GM23338 (cell line): Measurements from ENCODE around the gene MYL1. TPM values are rescaled to one million over a fixed set of nuclear protein-coding genes. Genes with fewer than 3 reads are reported as not detected.

ENCODE experiments used
- ATAC-seq: fragments of 200-7000 bp; cut with Tn5 transposase; 3 replicates; pipeline ENCODE4 v1.9.1; 2020
- DNase-seq: peaks from one replicate; pipeline ENCODE4 v3.0.0-alpha.2; 2015; ENCODE audit warnings: low spot score
- H2AFZ ChIP-seq: fragments of 200-600 bp; sonication (generic); 2 replicates; pipeline ENCODE4 v1.8.0; 2016; ENCODE audit warnings: antibody characterized with exemption, mild to moderate bottlenecking, moderate library complexity
- H3F3A ChIP-seq: fragments of 200-600 bp; sonication (generic); replicated peaks from 2 replicates; pipeline ENCODE4 v1.8.0; 2017; ENCODE audit warnings: antibody characterized with exemption, mixed run types, low read depth
- H3K27ac ChIP-seq: fragments of 200-600 bp; sonication (generic); 2 replicates; pipeline ENCODE4 v1.6.1; 2016; ENCODE audit warnings: low read depth
- H3K27me3 ChIP-seq: fragments of 200-600 bp; sonication (generic); 2 replicates; pipeline ENCODE4 v1.8.0; 2016; ENCODE audit warnings: mild to moderate bottlenecking, mixed run types, moderate library complexity; ENCODE audit not compliant: insufficient read depth
- H3K36me3 ChIP-seq: fragments of 200-600 bp; sonication (generic); 2 replicates; pipeline ENCODE4 v1.8.0; 2016; ENCODE audit warnings: mild to moderate bottlenecking; ENCODE audit not compliant: insufficient read depth
- H3K4me1 ChIP-seq: fragments of 200-600 bp; sonication (generic); 2 replicates; pipeline ENCODE4 v1.8.0; 2016; ENCODE audit warnings: mild to moderate bottlenecking, moderate library complexity; ENCODE audit not compliant: insufficient read depth
- H3K4me2 ChIP-seq: fragments of 200-600 bp; sonication (generic); 2 replicates; pipeline ENCODE4 v1.7.1; 2017; ENCODE audit warnings: mixed run types
- H3K4me3 ChIP-seq: fragments of 200-600 bp; sonication (generic); 2 replicates; pipeline ENCODE4 v1.6.1; 2016; ENCODE audit warnings: mixed run types
- H3K79me2 ChIP-seq: fragments of 200-600 bp; sonication (generic); replicated peaks from 2 replicates; pipeline ENCODE4 v1.8.0; 2017; ENCODE audit warnings: mild to moderate bottlenecking; ENCODE audit not compliant: insufficient read depth
- H3K9me2 ChIP-seq: fragments of 200-600 bp; sonication (generic); 2 replicates; pipeline ENCODE4 v1.8.0; 2017; ENCODE audit not compliant: insufficient read depth
- H4K20me1 ChIP-seq: fragments of 200-600 bp; sonication (generic); replicated peaks from 2 replicates; pipeline ENCODE4 v1.8.0; 2017; ENCODE audit warnings: mild to moderate bottlenecking; ENCODE audit not compliant: insufficient read depth
- H3K27ac Mint-ChIP-seq: 2 replicates; pipeline ENCODE4 v1.8.0; 2020; ENCODE audit warnings: inconsistent platforms, mild to moderate bottlenecking, moderate library complexity, mixed read lengths
- H3K27me3 Mint-ChIP-seq: 3 replicates; pipeline ENCODE4 v1.8.0; 2022; ENCODE audit warnings: low read depth, mild to moderate bottlenecking, moderate library complexity, mixed read lengths, inconsistent platforms; ENCODE audit not compliant: insufficient read depth, poor library complexity
- H3K36me3 Mint-ChIP-seq: 3 replicates; pipeline ENCODE4 v1.8.0; 2021; ENCODE audit warnings: low read depth, mild to moderate bottlenecking, inconsistent platforms, moderate library complexity, mixed read lengths
- H3K4me1 Mint-ChIP-seq: 3 replicates; pipeline ENCODE4 v1.8.0; 2020; ENCODE audit warnings: mild to moderate bottlenecking, inconsistent platforms, mixed read lengths
- H3K4me3 Mint-ChIP-seq: 3 replicates; pipeline ENCODE4 v1.8.0; 2021; ENCODE audit warnings: moderate library complexity, mild to moderate bottlenecking, inconsistent platforms, mixed read lengths
- H3K9me3 Mint-ChIP-seq: 3 replicates; pipeline ENCODE4 v1.8.0; 2020; ENCODE audit warnings: moderate library complexity, mild to moderate bottlenecking, inconsistent platforms, mixed read lengths
- CREB1 ChIP-seq: fragments of 250-450 bp; sonication (Bioruptor Pico); IDR thresholded peaks from 2 replicates; pipeline ENCODE4 v1.5.0; 2020; ENCODE audit warnings: low read depth, mild to moderate bottlenecking, moderate library complexity
- CTCF ChIP-seq, 2 experiments: fragments of 200-600 bp in 1 of 2; sonication (generic) in 1 of 2; conservative IDR thresholded peaks; 2 replicates each; pipeline versions ENCODE4 v1.5.1 to v1.6.1; 2016 to 2017; ENCODE audit warnings: antibody characterized with exemption in 2 of 2, low read depth in 2 of 2, mild to moderate bottlenecking in 2 of 2, moderate library complexity in 1 of 2
- ETS1 ChIP-seq: IDR thresholded peaks from 2 replicates; pipeline ENCODE4 v1.6.1; 2016; ENCODE audit warnings: antibody characterized with exemption
- EZH2 ChIP-seq: fragments of 200-600 bp; sonication (generic); IDR thresholded peaks from one replicate; pipeline ENCODE4 v1.8.0; 2017; ENCODE audit warnings: antibody characterized with exemption, mild to moderate bottlenecking, low read depth; ENCODE audit not compliant: unreplicated experiment
- EZH2phosphoT487 ChIP-seq: fragments of 200-600 bp; sonication (generic); IDR thresholded peaks from one replicate; pipeline ENCODE4 v1.8.1; 2018; ENCODE audit warnings: antibody characterized with exemption; ENCODE audit not compliant: unreplicated experiment
- JUNB ChIP-seq: IDR thresholded peaks from one replicate; pipeline ENCODE4 v1.6.1; 2016; ENCODE audit warnings: antibody characterized with exemption; ENCODE audit not compliant: unreplicated experiment
- NANOG ChIP-seq: IDR thresholded peaks from 2 replicates; pipeline ENCODE4 v1.6.1; 2016; ENCODE audit warnings: antibody characterized with exemption, borderline replicate concordance
- POLR2AphosphoS5 ChIP-seq: IDR thresholded peaks from 2 replicates; pipeline ENCODE4 v1.6.1; 2016; ENCODE audit warnings: antibody characterized with exemption, low read depth
- REST ChIP-seq: IDR thresholded peaks from one replicate; pipeline ENCODE4 v1.6.1; 2018; ENCODE audit warnings: antibody characterized with exemption; ENCODE audit not compliant: unreplicated experiment
- STAT1 ChIP-seq: IDR thresholded peaks from one replicate; pipeline ENCODE4 v1.6.1; 2016; ENCODE audit warnings: antibody characterized with exemption; ENCODE audit not compliant: unreplicated experiment
- ZNF114 ChIP-seq: fragments of 250-450 bp; sonication (Bioruptor Pico); IDR thresholded peaks from 2 replicates; pipeline ENCODE4 v1.5.0; 2020; ENCODE audit warnings: mild to moderate bottlenecking, moderate library complexity
- ZNF331 ChIP-seq: fragments of 250-450 bp; sonication (Bioruptor Pico); IDR thresholded peaks from 2 replicates; pipeline ENCODE4 v1.5.0; 2020; ENCODE audit warnings: low read depth, mild to moderate bottlenecking, moderate library complexity
- ZNF462 ChIP-seq: fragments of 250-450 bp; sonication (Bioruptor Pico); IDR thresholded peaks from 2 replicates; pipeline ENCODE4 v1.5.0; 2020; ENCODE audit warnings: mild to moderate bottlenecking, moderate library complexity
- polyA plus RNA-seq: library from polyadenylated mRNA; unstranded; fragments of >200 nt; fragmentation: Nextera tagmentation; extraction: Ambion mirVana; gene quantifications from 2 replicates; pipeline ENCODE4 v1.2.1, GENCODE V29; 2016
- total RNA-seq: library from RNA; depleted of rRNA; stranded (reverse); fragments of >200 nt; shearing (Covaris generic); gene quantifications from 2 replicates; pipeline ENCODE4 v1.2.3, GENCODE V29; 2014

The MYL1 gene
- total and polyA plus RNA-seq, 2 experiments from 2014 or later, result not detected

GRCh38 chr2:210360412-210360811, 45.4 kb upstream of the MYL1 start:
- H3K27ac Mint-ChIP-seq, result no peak overlapping the region; the same call in 1 of the 2 replicates
- peaks cover 3% of the 10 kb centered on the region for H3K27me3 Mint-ChIP-seq
- H3K4me1 Mint-ChIP-seq, result peaks cover 3% of the 10 kb centered on the region; the same call in 2 of the 3 replicates
- no peak overlapping the region for H3K4me3 ChIP-seq
- no peak overlapping the region for H3K4me3 Mint-ChIP-seq
- H3K79me2 ChIP-seq, result no peaks in the 10 kb centered on the region
- H3K27ac ChIP-seq, result no peak overlapping the region
- no peak for DNase-seq
- no peaks in the 10 kb centered on the region for H3K36me3 ChIP-seq
- TF ChIP-seq ZNF114 (CRISPR knock-in tag) (no peak), NANOG (no peak), CREB1 (no peak), EZH2phosphoT487 (no peak), ZNF331 (no peak), CTCF (conservative IDR thresholded peaks at IDR 0.05; ENCODE audit: low read depth in 2 of 2) (no peak), STAT1 (no peak), REST (no peak), EZH2 (no peak), POLR2AphosphoS5 (no peak), ETS1 (no peak), JUNB (no peak), ZNF462 (CRISPR knock-in tag) (no peak)
- ATAC-seq, result no peak
- H3K9me3 Mint-ChIP-seq, result peaks cover 5% of the 10 kb centered on the region; the same call in 1 of the 3 replicates
- peaks cover 6% of the 10 kb centered on the region; the same call in 1 of the 2 replicates for H3K9me2 ChIP-seq
- H4K20me1 ChIP-seq, result no peaks in the 10 kb centered on the region
- H3K4me2 ChIP-seq, result no peak overlapping the region
- H2AFZ ChIP-seq, result peak overlapping the region; percentile 76; the same call in 1 of the 2 replicates
- no peaks in the 10 kb centered on the region for H3K4me1 ChIP-seq
- H3K36me3 Mint-ChIP-seq, result no peaks in the 10 kb centered on the region; the same call in 2 of the 3 replicates
- no peaks in the 10 kb centered on the region for H3K27me3 ChIP-seq
- no peaks in the 10 kb centered on the region for H3F3A ChIP-seq
